GM12873 (cell line): Measurements from ENCODE around the gene SEMA3D.
A peak's percentile ranks its signal among the peaks of the same experiment; 100 is the strongest.

Experiments
- CTCF ChIP-seq: IDR thresholded peaks from 2 replicates; pipeline ENCODE4 v1.5.1; 2012; ENCODE audit warnings: low read depth, mild to moderate bottlenecking, moderate library complexity, low read length, control low read depth; ENCODE audit not compliant: insufficient read depth; ENCODE audit errors: missing control alignments

The SEMA3D gene

GRCh38 chr7:85186521-85187241, at the start of gene SEMA3D:
Gene SEMA3D, minus strand, starts transcription at chr7:85187056. Its CDS starts 65,165 bp downstream, at chr7:85121891.
- peak; percentile 64 for TF ChIP-seq CTCF

- no peak for TF ChIP-seq CTCF
Observed at GRCh38 chr7:85234730-85235129, 47.9 kb upstream of the SEMA3D start.

GRCh38 chr7:85232068-85232467, 45.2 kb upstream of the SEMA3D start:
- no peak for TF ChIP-seq CTCF

- TF ChIP-seq CTCF = no peak
Observed at GRCh38 chr7:85230623-85231022, 43.8 kb upstream of the SEMA3D start.

GRCh38 chr7:85229544-85229943, 42.7 kb upstream of the SEMA3D start:
- TF ChIP-seq CTCF = no peak

GRCh38 chr7:85226361-85227085, 39.7 kb upstream of the SEMA3D start:
- no peak for TF ChIP-seq CTCF

- no peak for TF ChIP-seq CTCF
Observed at GRCh38 chr7:85224171-85224570, 37.3 kb upstream of the SEMA3D start.
